ENCODE data around the gene RAPGEF2.

The RAPGEF2 gene

DNA sequence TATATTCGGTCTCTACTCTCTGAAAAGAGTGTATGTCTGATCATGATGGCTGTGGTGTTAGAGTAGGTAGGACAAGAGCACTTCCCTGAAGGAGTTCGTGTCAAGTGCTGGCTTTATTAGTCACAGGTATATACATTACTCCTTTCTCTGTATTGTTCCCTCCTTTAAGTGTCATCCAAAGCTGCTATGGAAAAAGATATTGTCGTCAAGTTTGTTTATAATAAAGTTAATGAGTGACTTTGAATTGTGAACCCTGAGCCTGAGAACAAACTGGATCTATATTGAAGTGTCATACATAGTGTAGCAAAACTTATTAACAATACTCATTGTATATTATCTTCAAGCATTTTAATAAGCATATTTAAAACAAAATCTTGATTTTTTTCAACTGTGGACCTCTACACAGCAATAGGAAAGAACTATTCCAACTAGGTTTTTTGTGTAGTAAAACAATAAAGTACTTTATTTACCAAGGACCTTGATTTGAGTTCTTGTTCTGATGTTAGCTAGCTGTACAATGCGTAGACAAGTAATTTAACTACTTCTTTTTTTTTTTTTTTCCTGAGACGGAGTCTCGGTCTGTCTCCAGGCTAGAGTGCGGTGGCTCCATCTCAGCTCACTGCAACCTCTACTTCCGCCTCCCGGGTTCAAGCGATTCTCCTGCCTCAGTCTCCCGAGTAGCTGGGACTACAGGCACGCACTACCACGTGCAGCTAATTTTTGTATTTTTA lies 177.7 kb downstream of the RAPGEF2 start:
- DNase-seq (ENCODE audit: low read depth in 2 of 2) = no peak

DNA sequence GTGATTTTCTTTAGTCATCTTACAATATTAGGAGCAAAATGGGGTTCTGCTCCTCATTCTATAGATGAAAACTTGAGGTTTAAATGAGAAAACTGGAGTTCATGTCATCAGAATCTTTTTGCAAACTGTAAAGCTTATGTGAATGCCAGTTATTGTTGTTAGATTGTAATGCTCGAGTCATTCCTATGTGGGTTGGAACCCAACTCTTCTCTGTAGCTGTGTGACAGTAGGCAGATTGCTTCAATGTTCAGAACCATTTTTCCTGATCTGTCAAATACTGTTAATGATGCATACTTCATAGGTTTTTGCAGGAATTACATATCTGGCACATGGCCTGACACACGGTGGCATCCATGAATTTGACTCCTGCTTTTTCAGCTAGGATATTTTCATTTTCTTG lies 178.9 kb downstream of the RAPGEF2 start:
- DNase-seq (ENCODE audit: low read depth in 2 of 2) = no peak

DNA sequence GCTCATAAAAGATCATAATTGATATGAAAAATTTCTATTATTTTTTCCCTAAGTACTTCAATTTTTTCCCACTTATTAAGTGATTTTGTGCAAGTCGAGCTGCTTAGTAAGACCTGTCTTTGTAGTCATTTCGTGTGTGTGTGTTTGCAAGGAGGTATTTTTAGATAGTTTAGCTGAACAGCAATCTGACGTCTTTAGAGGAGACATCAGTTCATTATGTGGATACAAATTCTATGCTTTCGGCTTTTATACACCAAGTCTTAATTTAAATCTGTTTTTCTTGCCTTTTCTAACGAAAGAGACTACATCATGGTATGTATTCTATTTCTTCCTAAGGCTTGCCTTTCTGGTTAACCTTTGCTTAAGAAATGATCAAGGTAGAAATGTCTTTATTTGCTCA lies 179.4 kb downstream of the RAPGEF2 start:
- no peak for DNase-seq (ENCODE audit: low read depth in 2 of 2)

DNA sequence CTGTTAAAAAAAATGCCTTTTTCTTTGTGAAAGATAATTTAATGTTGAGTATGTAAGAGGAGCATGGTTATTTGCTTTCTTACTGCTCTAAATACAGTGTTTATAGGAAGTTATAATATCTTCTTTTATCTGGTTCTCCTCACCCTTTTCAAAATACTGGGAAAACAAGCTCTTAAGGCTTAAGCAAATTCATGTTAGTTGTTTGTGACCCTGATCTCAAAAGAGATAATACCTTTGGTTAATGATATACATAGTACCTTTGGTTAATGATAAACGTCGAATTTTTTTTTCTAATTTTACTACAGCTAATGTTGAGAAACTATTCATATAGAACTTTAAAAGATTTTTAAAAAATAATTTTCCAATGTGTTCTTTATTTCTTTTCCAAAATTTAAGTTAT lies 180.1 kb downstream of the RAPGEF2 start:
- no peak for DNase-seq (ENCODE audit: low read depth in 2 of 2)

DNA sequence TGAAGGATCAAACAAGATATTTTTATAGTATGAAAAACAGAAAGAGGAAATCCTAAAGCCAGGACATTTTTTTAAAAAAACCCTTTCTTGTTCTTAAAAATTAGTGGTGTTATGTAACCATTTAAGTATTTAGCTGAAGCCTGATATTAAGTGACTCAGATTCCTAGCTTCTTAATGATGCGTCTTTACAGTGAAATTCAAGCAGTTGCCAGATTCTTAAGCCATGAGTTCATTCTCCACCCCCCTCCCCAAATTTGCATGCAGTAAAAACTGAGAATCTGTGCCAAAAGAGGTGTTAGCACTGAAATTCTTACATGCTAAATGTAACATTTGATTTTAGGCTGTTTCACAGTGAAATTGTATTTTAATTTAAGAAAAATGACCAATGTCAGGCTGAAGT lies 180.8 kb downstream of the RAPGEF2 start:
- peak; percentile 90 to 91 for DNase-seq (ENCODE audit: low read depth in 2 of 2)

DNA sequence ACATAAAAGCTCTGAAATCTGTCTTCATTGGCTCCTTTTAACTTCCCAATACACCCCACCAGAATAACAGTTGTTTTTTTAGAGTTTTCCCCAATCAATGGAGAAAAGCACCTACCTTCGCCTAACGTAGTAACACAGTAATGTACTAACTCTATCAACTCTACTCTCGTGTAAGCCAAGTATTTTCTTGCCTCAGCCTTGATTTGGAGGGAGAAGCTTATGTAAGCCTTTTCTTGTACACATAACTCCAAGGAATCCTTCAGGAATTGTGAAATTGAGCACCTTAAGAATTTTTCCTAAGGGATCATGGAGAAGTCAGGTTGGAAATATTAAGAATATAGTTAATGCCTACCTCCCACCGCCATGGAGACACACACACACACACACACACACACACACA lies 181.2 kb downstream of the RAPGEF2 start:
- peak in 1 of 2 experiments; percentile 42 for DNase-seq (ENCODE audit: low read depth in 2 of 2)

DNA sequence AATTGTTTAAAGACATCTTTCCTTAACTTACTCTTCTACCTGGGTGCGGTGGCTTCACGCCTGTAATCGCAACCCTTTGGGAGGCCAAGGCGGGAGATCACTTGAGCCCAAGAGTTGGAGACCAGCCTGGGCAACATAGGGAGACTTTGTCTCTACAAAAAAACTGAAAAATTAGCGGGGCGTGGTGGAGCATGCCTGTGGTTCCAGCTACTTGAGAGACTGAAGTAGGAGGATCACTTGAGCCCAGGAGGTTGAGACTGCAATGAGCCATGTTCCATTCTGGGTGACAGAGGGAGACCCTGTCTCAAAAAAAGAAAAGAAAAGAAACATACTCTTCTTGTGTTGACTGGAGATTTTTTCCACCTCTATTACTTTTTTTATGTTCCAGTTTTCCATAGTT lies 181.9 kb downstream of the RAPGEF2 start:
- DNase-seq (ENCODE audit: low read depth in 2 of 2) = no peak

DNA sequence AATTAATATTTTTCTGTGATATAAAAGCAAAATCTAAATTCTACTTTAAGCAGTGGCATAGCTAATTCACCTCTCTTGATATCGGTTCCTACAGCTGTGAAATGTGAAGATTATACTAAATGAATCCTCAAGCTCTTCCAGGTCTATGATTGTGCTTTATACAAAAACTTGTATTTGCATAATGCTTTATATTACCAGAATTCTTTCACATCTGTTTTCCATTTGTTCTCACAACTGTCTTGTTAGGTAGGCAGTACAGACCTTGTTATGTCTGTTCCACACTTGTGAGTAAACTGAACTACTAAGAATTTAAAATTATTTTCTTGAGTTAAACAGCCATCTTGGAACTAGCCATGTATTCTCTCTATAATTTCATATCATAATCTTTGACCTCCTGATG lies 184.9 kb downstream of the RAPGEF2 start:
- DNase-seq (ENCODE audit: low read depth in 2 of 2) = no peak

DNA sequence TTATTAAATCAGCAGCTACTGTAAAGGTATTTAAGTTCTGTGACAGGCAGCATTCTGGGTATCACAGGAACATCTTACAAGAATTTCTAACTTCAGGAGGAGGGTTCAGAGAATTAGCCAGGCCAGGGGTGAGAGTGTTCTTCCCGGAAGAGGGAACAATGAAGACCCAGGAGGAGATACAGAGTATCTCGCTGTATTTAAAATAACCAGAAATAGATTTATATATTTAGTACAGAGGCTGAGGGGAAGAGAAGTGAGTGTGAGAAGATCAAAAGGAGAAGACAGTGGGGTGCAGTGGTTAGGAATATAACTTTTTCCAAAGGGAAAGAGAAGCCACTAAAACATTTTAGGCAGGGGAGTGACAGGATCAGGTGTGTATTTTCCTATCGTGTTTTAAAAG lies 186.8 kb downstream of the RAPGEF2 start:
- DNase-seq (ENCODE audit: low read depth in 2 of 2) = no peak

DNA sequence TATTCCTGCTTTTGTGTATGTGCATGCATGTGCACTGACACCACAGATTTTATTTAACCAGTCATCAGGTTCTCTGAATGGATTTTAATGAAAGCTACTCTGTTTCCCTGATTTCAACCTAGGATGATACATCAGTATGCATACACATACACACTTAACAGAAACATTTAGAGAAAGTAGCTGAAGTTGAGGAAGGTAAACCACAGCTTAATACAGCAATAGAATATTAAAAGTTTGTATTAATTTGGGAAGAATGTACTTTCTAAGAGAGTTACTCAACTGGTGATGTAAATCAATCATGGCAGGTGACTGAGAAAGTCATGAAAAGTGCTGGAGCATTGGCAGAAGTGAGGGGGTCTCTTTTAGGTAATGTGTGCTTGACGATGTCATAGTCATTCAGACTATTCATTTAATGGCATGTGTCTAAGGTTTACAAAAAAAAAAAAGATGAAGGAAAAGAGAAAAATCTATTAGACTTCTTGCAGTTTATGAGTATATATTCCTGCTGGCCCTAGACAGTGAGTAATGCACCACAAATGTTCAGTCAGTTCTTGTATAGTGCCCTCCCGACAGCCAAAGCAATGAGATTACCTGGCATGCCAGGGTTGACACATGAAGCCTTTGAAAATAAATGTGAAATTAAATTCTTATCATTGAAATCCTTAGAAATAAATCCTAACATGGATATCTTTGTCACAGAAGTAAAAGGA lies 187.6 kb downstream of the RAPGEF2 start:
- no peak for DNase-seq (ENCODE audit: low read depth in 2 of 2)

DNA sequence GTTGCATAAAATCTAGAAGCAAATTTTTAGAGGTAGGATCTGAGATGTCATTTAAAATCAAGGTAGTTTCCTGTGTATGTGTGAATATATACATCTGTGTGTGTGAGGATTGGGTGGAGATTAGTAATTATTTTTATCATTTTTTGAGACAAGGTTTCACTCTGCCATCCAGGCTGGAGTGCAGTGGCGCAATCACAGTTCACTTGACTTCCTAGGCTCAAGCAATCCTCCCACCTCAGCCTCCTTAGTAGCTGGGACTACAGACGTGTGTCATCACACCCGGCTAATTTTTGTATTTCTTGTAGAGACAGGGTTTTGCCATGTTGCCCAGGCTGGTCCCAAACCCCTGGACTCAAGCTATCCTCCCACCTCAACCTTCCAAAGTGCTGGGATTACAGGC lies 188.3 kb downstream of the RAPGEF2 start:
- no peak for DNase-seq (ENCODE audit: low read depth in 2 of 2)

DNA sequence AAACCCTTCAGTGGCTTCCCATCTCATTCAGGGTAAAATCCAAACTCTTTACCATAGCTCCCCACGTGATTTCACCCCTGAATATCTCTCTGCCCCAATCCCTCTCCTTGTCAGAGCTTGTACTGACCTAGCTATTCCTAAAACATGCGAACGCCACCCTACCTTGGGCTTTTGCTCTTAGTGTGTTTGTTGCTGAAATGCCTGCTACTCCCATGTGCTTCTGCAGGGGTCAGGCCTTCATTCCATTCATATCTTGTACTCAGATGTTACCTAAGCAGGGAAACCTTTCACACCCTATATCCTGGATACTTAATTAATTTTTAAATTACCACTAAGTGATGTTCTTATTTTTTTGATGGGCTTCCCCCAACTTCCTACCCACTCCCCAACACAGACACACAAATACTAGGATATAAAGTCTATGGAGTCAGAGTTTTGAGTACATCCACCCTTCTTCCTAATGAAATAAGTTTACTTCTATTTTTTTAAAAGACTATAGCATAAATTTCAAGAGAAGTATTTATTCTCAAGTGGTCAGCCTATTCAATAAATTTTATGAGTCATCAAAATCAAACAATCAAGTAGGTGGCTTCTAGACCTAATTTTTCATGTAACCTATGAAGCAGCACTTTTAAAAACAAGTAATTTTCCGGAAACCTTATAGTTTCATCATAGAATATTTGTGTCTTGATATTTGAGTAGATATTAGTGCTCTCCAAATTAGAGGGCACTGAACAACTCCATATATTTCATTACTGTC lies 189.4 kb downstream of the RAPGEF2 start:
- no peak for DNase-seq (ENCODE audit: low read depth in 2 of 2)

DNA sequence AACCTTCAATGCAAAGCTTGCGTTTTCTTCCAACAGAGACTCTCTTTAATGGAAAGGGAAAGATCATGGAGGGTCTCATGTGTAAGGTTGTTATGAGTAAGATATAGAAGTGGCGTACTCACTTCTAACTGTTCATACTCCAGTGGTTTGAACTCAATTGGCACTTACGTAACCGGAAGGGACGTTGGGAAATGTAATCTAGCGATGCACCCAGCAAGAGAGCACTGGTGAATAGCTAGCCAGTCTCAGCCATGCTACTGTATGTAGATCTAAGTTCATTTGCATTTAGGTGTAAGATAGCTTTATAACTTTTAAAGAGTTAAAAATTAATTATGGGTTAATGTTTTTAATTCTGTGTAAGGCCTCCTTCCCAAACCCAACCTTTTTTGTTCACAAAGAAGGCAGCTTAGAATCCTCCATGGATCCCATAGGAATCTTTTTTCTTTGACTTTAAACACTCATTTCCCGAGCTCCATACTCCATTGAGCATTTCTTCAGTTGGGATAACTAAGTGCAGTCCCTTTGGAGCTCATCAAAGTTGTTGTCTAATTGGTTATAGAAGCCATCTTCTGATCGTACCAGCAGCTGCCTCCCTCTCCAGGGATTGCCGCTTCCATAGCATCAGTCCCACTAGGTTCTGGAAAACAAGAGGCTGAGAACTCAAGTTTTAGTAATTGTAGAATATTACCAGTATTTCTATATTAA lies 191.1 kb downstream of the RAPGEF2 start:
- DNase-seq (ENCODE audit: low read depth in 2 of 2) = no peak

DNA sequence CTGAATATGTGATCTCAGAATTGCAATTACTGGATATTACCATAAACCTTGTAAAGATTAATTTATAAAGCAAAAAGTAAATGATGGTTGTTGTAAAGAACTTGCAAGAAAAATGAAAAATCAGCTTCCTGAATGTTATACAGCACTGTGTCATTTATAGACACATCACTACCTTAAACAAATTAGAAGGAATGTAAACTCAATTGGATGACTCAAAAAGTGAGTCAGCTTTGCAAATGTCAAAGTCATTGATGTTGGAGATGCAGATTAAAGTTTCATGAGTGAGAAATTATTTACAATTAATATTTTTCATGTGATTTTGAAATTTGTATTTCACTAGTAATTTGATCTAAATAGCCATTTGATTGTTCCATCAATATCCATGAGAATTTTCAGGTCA lies 193.2 kb downstream of the RAPGEF2 start:
- no peak for DNase-seq (ENCODE audit: low read depth in 2 of 2)

DNA sequence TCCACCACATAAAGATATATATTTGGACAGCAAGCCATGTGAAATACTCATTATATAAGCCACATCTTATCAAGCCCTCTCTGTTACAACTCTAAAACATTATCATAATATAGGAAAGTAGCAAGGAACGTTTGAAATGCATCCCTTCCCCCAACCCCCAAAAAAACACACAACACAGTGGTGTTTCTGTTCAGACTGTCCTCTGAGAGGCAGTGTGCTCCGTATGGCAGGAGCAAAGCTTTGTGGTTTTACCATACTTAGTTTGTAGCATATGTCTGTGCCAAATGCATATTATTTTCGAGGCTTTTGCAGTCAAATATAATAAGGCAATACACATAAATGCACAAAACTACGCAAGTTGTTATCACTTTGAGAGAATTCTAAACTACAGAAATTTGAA lies 194.2 kb downstream of the RAPGEF2 start:
- DNase-seq (ENCODE audit: low read depth in 2 of 2) = no peak

DNA sequence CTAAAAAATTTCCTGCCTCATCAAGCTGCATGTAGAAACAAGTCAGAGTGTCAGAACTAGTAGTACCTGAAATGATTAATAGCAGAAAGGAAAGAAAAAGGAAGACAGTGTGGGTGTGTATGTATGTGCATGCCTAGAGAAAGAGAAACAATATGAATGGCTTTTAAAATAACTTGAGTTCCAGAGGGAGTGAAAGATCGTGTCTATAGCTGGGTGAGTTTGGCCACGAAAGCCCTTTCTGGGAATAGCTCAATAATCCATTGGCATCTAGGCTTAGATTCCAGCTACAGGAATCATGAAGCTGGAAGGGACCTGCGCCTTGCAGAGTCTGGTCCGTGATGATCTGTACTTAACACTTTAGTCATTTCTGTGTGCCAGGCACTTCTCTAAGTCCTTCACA lies 195.6 kb downstream of the RAPGEF2 start:
- DNase-seq (ENCODE audit: low read depth in 2 of 2) = no peak

DNA sequence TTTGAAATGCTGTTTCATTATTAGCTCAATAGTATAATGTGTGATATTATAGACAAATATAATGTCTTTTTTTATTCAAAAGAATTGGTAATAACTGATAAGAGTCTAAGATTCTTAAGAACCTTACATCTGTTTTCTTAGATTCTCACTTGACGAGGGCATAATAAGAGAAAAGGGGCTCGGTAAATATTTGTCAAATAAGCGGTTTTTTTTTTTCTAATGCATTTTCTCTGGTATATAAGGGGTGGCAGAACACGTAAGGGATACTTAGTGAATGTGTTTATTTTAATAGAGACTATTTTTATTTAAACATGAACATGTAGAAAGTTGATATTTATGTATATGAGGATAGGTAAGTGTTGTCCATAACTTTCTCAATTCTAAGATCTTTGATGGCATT lies 200.6 kb downstream of the RAPGEF2 start:
- DNase-seq (ENCODE audit: low read depth in 2 of 2) = no peak

DNA sequence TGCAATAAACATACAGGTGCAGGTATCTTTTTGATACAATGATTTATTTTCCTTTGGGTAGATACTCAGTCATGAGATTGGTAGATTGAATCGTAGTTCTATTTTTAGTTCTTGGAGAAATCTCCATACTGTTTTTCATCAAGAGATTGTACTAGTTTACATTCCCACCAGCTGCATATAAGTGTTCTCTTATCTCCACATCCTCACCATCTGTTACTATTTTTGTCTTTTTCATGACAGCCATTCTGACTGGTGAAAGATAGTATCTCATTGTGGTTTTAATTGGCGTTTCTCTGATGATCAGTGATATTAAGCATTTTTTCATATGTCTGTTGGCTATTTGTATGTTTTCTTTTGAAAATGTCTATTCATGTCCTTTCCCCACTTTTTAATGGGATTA lies 202.2 kb downstream of the RAPGEF2 start:
- DNase-seq (ENCODE audit: low read depth in 2 of 2) = no peak

DNA sequence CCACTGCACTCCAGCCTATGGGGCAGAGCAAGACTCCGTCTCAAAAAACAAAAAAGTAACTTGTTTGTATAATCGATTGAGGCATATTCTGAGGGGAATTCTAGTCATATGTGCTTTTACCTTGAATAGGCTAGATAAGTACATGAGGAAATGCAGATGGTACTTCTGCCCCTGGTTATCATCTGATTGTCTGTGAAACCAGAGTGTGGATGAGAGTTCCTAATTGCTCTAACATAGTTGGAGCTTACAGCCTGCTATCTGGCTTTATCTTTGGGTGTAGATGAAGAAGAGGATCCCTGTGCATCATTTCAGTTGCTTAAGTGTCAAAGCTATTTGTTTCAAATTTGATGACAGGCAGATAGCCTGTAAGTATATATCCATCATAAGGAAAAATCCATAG lies 205.1 kb downstream of the RAPGEF2 start:
- DNase-seq (ENCODE audit: low read depth in 2 of 2) = no peak

DNA sequence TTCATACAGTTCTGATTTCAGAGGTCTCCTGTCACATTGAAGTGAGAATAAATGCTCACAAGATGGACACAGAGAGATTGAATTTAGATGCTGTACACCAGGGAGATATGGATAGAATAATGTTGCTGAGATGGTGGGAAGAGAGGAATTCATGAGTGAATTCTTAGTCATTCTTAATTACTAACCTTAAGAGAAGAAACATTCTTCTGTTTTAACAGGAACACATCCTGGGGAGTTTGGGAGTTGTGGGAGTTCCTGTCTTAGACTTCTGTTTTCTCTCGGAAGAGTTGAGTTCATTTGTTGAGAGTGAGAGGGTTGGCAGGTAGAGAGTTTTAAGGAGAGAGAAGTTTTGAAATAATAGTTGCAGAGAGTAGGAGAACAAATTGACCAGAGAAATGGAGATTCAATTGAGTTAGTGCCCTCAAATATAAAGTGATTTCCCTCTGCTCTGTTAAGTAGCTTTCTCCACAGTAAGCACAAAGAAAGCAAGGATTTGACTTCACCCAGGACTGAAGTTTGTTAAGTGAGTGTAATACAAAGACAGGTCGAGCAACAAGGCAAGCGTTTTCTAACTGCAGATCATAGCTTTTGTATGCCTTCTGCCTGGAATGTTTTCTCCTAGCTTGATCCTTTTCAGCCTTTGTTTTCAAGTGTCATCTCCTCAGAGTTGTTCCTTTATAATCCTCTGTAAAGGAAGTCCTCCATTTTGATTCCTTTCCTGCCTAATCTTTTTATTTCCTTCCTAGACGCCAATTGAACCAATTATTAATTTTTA lies 205.9 kb downstream of the RAPGEF2 start:
- peak in 1 of 2 experiments; percentile 17 for DNase-seq (ENCODE audit: low read depth in 2 of 2)

DNA sequence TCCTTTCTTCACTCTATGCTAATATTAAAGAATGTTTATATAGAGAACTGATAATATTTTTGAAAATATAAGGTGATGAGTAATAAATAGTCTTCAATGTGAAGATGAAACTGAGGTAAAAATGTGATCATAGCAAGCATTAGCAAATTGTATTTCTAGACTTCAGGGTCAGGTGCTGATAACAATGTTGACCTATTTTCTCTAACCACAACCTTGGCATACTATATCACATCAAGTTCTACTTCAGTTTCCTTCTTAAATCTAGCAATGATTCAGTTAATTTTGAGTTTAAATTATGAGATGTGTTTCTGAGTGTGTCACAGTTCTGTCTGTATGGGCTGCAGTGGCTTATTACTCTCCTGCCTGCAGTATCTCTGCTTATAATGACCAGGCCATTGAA lies 209.4 kb downstream of the RAPGEF2 start:
- no peak for DNase-seq (ENCODE audit: low read depth in 2 of 2)
